HG03135 (cell line): Measurements from ENCODE around the gene ARHGEF2.
A peak's percentile ranks its signal among the peaks of the same experiment; 100 is the strongest.
"Not testable (repeated sequence)": the region's sequence is repeated elsewhere in the genome, so short reads cannot be mapped to it uniquely, and the experiment has no call there.

Experiments used
- ATAC-seq: cut with Tn5 transposase; IDR thresholded peaks from one replicate; pipeline ENCODE4 v1.9.1; 2021; ENCODE audit warnings: mild to moderate bottlenecking, moderate library complexity; ENCODE audit not compliant: unreplicated experiment

ARHGEF2 gene

GRCh38 chr1:155946633-155947219 lies 31.6 kb downstream of the ARHGEF2 start:
- no peak for ATAC-seq

- no peak for ATAC-seq
Measured at GRCh38 chr1:155944444-155944799, 33.9 kb downstream of the ARHGEF2 start.

- no peak for ATAC-seq
Measured at GRCh38 chr1:155942578-155943141, 35.7 kb downstream of the ARHGEF2 start.

- ATAC-seq = no peak
Measured at GRCh38 chr1:155941845-155942531, 36.4 kb downstream of the ARHGEF2 start.

- ATAC-seq = no peak
Measured at GRCh38 chr1:155940993-155941844, 37.1 kb downstream of the ARHGEF2 start, which contains the start of gene RXFP4. TSS of gene RXFP4 (plus strand) at chr1:155941638. CDS start at chr1:155941710, 72 bp downstream.

GRCh38 chr1:155940482-155940992 lies 37.8 kb downstream of the ARHGEF2 start:
- ATAC-seq = no peak

- no peak for ATAC-seq
Measured at GRCh38 chr1:155938220-155938627, 40.1 kb downstream of the ARHGEF2 start.

GRCh38 chr1:155934936-155935590 lies 43.3 kb downstream of the ARHGEF2 start:
- ATAC-seq = no peak

GRCh38 chr1:155934097-155934935 lies 44.0 kb downstream of the ARHGEF2 start, which contains the start of gene KHDC4:
TSS of gene KHDC4 (minus strand) at chr1:155934413. CDS start at chr1:155934373, 40 bp downstream.
- ATAC-seq = peak; percentile 96

- no peak for ATAC-seq
Measured at GRCh38 chr1:155933591-155934096, 44.7 kb downstream of the ARHGEF2 start.

GRCh38 chr1:155932487-155932886 lies 45.9 kb downstream of the ARHGEF2 start:
- no peak for ATAC-seq

GRCh38 chr1:155932081-155932480 lies 46.3 kb downstream of the ARHGEF2 start:
- no peak for ATAC-seq

GRCh38 chr1:155931332-155932038 lies 46.9 kb downstream of the ARHGEF2 start:
- ATAC-seq = no peak

- ATAC-seq = not testable (repeated sequence)
Measured at GRCh38 chr1:155930725-155931124, 47.6 kb downstream of the ARHGEF2 start.

- ATAC-seq = no peak
Measured at GRCh38 chr1:155929057-155929456, 49.3 kb downstream of the ARHGEF2 start.

GRCh38 chr1:155925506-155925905 lies 52.8 kb downstream of the ARHGEF2 start:
- ATAC-seq = no peak

GRCh38 chr1:155920717-155921116 lies 57.6 kb downstream of the ARHGEF2 start:
- no peak for ATAC-seq

- no peak for ATAC-seq
Measured at GRCh38 chr1:155919801-155920200, 58.5 kb downstream of the ARHGEF2 start.

GRCh38 chr1:155918660-155919059 lies 59.7 kb downstream of the ARHGEF2 start:
- no peak for ATAC-seq
